Measurements from ENCODE around the gene TTLL11. TPM values are rescaled to one million over a fixed set of nuclear protein-coding genes. Genes with fewer than 3 reads are reported as not detected.

Gene TTLL11
- total and polyA plus RNA-seq, 2 experiments from 2014 or later, result 4.7 to 6.7 TPM

DNA sequence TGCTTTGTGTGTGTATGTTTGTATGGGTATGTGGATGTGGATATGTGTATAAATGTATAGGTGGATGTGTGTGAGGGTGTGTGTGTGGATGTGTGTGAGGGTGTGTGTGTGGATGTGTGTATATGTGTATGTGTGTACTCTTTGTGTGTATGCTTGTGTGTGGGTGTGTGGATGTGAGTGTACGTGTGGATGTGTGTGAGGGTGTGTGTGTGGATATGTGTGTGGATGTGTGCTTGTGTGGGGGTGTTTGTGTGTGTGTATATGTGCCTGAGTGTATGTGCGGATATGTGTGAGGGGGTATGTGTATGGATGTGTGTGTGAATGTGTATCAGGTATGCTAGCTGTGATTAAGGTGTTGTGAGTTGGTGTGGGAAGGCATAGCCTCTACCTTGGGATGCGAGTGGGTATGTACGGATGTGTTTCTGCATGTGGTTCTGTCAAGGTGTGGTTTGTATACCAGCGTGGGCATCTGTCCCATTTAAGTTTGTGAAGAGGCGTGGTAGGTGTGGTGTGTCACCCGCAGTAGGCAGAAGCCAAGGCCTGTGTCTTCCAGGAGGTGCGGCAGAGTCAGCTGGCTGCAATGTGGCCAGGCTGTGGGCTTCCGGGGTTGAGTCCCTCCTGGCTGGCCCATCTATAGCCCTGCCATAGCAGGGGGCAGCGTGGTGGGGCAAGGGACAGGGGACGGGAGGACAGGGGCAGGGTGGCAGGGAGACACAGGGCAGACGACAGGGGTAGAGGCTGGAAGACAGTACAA, 285.9 kb downstream of the TTLL11 start:
- H3K4me1 ChIP-seq (ENCODE audit: low read depth), result no peaks in the 10 kb centered on the region
- no peak for DNase-seq (ENCODE audit: low read depth in 1 of 2, low spot score in 1 of 2)
- no peaks in the 10 kb centered on the region for H3K36me3 ChIP-seq
- TF ChIP-seq CTCF (IDR thresholded peaks at IDR 0.05; ENCODE audit: low read depth, low read length), result no peak
- H3K4me3 ChIP-seq, result no peak overlapping the region
- H3K9me3 ChIP-seq (ENCODE audit: low read depth), result no peaks in the 10 kb centered on the region
- H3K27me3 ChIP-seq, result no peaks in the 10 kb centered on the region
- H3K27ac ChIP-seq, result no peak overlapping the region

GRCh38 chr9:121802753-121803152, 290.4 kb downstream of the TTLL11 start:
- Histone ChIP-seq H3K27me3 (no peaks in the 10 kb centered on the region), H3K27ac (no peak overlapping the region), H3K36me3 (no peaks in the 10 kb centered on the region), H3K9me3 (ENCODE audit: low read depth) (no peaks in the 10 kb centered on the region), H3K4me1 (ENCODE audit: low read depth) (no peaks in the 10 kb centered on the region), H3K4me3 (no peak overlapping the region)
- no peak for TF ChIP-seq CTCF (IDR thresholded peaks at IDR 0.05; ENCODE audit: low read depth, low read length)
- no peak for DNase-seq (ENCODE audit: low read depth in 1 of 2, low spot score in 1 of 2)

- no peaks in the 10 kb centered on the region for H3K36me3 ChIP-seq
- no peak for TF ChIP-seq CTCF (IDR thresholded peaks at IDR 0.05; ENCODE audit: low read depth, low read length)
- H3K4me3 ChIP-seq, result no peak overlapping the region
- H3K4me1 ChIP-seq (ENCODE audit: low read depth), result peaks cover 3% of the 10 kb centered on the region
- no peak for DNase-seq (ENCODE audit: low read depth in 1 of 2, low spot score in 1 of 2)
- H3K27me3 ChIP-seq, result no peaks in the 10 kb centered on the region
- no peaks in the 10 kb centered on the region for H3K9me3 ChIP-seq (ENCODE audit: low read depth)
- H3K27ac ChIP-seq, result no peak overlapping the region
Measured at GRCh38 chr9:121801579-121801978, 291.5 kb downstream of the TTLL11 start.

GRCh38 chr9:121800376-121800775, 292.7 kb downstream of the TTLL11 start:
- TF ChIP-seq CTCF (IDR thresholded peaks at IDR 0.05; ENCODE audit: low read depth, low read length), result no peak
- Histone ChIP-seq H3K27ac (no peak overlapping the region), H3K9me3 (ENCODE audit: low read depth) (no peaks in the 10 kb centered on the region)

DNA sequence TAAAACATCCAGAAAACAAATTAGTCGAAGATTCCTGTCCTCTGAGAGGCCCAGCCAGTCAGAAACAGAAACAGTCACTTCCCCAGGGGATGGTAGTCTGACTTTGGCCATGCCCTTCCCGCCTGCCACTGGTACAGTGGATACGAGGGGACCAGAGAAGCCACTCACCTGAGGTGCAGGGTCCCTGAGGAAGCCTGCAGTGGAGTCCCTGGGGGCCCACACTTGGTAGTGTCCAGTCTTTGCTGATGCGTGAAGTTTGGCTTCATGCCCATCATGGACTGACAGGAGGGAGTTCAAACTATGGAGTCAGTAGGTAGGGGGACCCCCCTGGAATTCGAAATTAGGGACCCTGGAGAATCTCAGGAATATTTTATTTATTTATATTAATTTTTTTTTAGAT, 294.2 kb downstream of the TTLL11 start:
- TF ChIP-seq CTCF (IDR thresholded peaks at IDR 0.05; ENCODE audit: low read depth, low read length), result no peak
- no peak overlapping the region for H3K4me3 ChIP-seq

More at GRCh38 chr9:121800376-121800775, 292.7 kb downstream of the TTLL11 start:
- Histone ChIP-seq H3K4me1 (ENCODE audit: low read depth) (peaks cover 3% of the 10 kb centered on the region), H3K4me3 (no peak overlapping the region), H3K36me3 (no peaks in the 10 kb centered on the region), H3K27me3 (no peaks in the 10 kb centered on the region)
- DNase-seq (ENCODE audit: low read depth in 1 of 2, low spot score in 1 of 2), result no peak

More for the DNA sequence above, 294.2 kb downstream of the TTLL11 start:
- Histone ChIP-seq H3K4me1 (ENCODE audit: low read depth) (peaks cover 3% of the 10 kb centered on the region), H3K9me3 (ENCODE audit: low read depth) (no peaks in the 10 kb centered on the region), H3K27ac (no peak overlapping the region), H3K27me3 (no peaks in the 10 kb centered on the region), H3K36me3 (no peaks in the 10 kb centered on the region)
- DNase-seq (ENCODE audit: low read depth in 1 of 2, low spot score in 1 of 2), result no peak

All from cardiac muscle cell (in vitro differentiated cells and primary cell).